Measurements from ENCODE around the gene NEU3. TPM values are rescaled to one million over a fixed set of nuclear protein-coding genes. Genes with fewer than 3 reads are reported as not detected.

Gene NEU3
- total and polyA plus RNA-seq, 2 of the 13 experiments (the other 11 are each of a cell fraction or from before 2014, with no cell fraction given), result 6.3 to 15.3 TPM

GRCh38 chr11:74950374-74950969, 38.3 kb upstream of the NEU3 start (continued):
- TF ChIP-seq ELF3 (CRISPR knock-in tag; IDR thresholded peaks at IDR 0.05), result no peak
- TF ChIP-seq ZFP41 (CRISPR knock-in tag; IDR thresholded peaks at IDR 0.05; ENCODE audit: borderline replicate concordance), result no peak
- peak; percentile 67 for TF ChIP-seq RARA (CRISPR knock-in tag; IDR thresholded peaks at IDR 0.05)
- TF ChIP-seq THAP11 (CRISPR knock-in tag; IDR thresholded peaks at IDR 0.05), result 0 out of 2 replicates have a peak, but pooled peaks have one; percentile 24
- TF ChIP-seq MZF1 (CRISPR knock-in tag; IDR thresholded peaks at IDR 0.05; ENCODE audit: borderline replicate concordance), result no peak
- no peak for TF ChIP-seq ZIK1 (CRISPR knock-in tag; IDR thresholded peaks at IDR 0.05; ENCODE audit: borderline replicate concordance, low read depth)
- TF ChIP-seq ZNF343 (CRISPR knock-in tag; IDR thresholded peaks at IDR 0.05), result no peak
- no peak for TF ChIP-seq MIXL1 (CRISPR knock-in tag; IDR thresholded peaks at IDR 0.05)
- TF ChIP-seq GTF3A (CRISPR knock-in tag; conservative IDR thresholded peaks at IDR 0.05), result no peak
- TF ChIP-seq ZNF292 (CRISPR knock-in tag; IDR thresholded peaks at IDR 0.05; ENCODE audit: borderline replicate concordance, low read depth), result no peak
- no peak for TF ChIP-seq TCF12 (IDR thresholded peaks at IDR 0.05)
- TF ChIP-seq TCF12 (CRISPR knock-in tag; IDR thresholded peaks at IDR 0.05), result no peak
- TF ChIP-seq ZNF501 (CRISPR knock-in tag; IDR thresholded peaks at IDR 0.05), result no peak

- Histone ChIP-seq H3K4me3 (replicated peaks in 1 of 3; ENCODE audit: insufficient read depth in 1 of 3, low read depth in 2 of 3, low read length in 3 of 3) (no peak overlapping the region; a peak in 2 of 6 replicates), H3K4me2 (ENCODE audit: low read depth, low read length) (peak overlapping the region; percentile 82), H3K9me3 (ENCODE audit: low read length) (no peaks in the 10 kb centered on the region), H3K27me3 (ENCODE audit: control insufficient read depth in 1 of 2, insufficient read depth in 2 of 2, low read length in 2 of 2) (no peaks in the 10 kb centered on the region; a peak in 1 of 5 replicates), H3K36me3 (replicated peaks in 1 of 2; ENCODE audit: control insufficient read depth in 1 of 2, insufficient read depth in 2 of 2, low read length in 2 of 2) (peaks cover 2 to 12% of the 10 kb centered on the region in 2 experiments), H3K4me1 (ENCODE audit: insufficient read depth, low read length) (peaks cover 54% of the 10 kb centered on the region), H4K20me1 (ENCODE audit: insufficient read depth, low read length) (peaks cover 15% of the 10 kb centered on the region), H3K79me2 (ENCODE audit: insufficient read depth, low read length) (peaks cover 82% of the 10 kb centered on the region), H3K9ac (ENCODE audit: insufficient read depth, low read depth, low read length) (peak overlapping the region; percentile 10; the same call in 1 of the 2 replicates), H2AFZ (ENCODE audit: low read length) (no peak overlapping the region), H3K27ac (ENCODE audit: extremely low read length, insufficient read depth, low read length) (no peak overlapping the region)
- POLR2A ChIA-PET, result interaction anchor here (1.5 kb wide), 1 partner anchor 38 kb away, joined by 7 read pairs; the partner anchor contains the start of gene NEU3
- in situ Hi-C loops (cut with HindIII; ENCODE audit: extremely low pct_ligation_motif_present, low pct_unique_long_range_greater_than_20kb), result no loop called here
- ATAC-seq (no peak), FAIRE-seq (no peak), DNase-seq (ENCODE audit: low spot score) (no peak)
- intact Hi-C loops (cut with micrococcal nuclease; ENCODE audit: unreplicated experiment), result no loop called here
- TF ChIP-seq PHF5A (CRISPR knock-in tag; IDR thresholded peaks at IDR 0.05; ENCODE audit: low read depth, unreplicated experiment), result no peak
- WGBS (ENCODE audit: low lambda C conversion rate), result 95% methylated on average over 8 of the region's 8 CpGs
- CTCF ChIA-PET (ENCODE audit: low intra/inter-chr PET ratio, low total read pairs), result no interaction called here
- no TSS peak for BruUV-seq (replicated peaks)
These were observed 37.5 kb upstream of the NEU3 start for GRCh38 chr11:74951226-74951625.
